ENCODE results near the gene TADA2A.

- TF ChIP-seq ZNF791 (tag by site-specific recombination; IDR thresholded peaks at IDR 0.05) (no peak), ZNF175 (tag by site-specific recombination; IDR thresholded peaks at IDR 0.05) (no peak), PRDM4 (tag by site-specific recombination; IDR thresholded peaks at IDR 0.05) (no peak), ZNF138 (tag by site-specific recombination; IDR thresholded peaks at IDR 0.05; ENCODE audit: borderline replicate concordance) (no peak), CTCF (tag by site-specific recombination; IDR thresholded peaks at IDR 0.05) (no peak), ZNF248 (tag by site-specific recombination; IDR thresholded peaks at IDR 0.05) (no peak)
Measured at GRCh38 chr17:37385474-37385990, 21.2 kb upstream of the TADA2A start.

Data from HEK293 (cell line).